ENCODE measurements around the gene IPO4. TPM values are rescaled to one million over a fixed set of nuclear protein-coding genes. Genes with fewer than 3 reads are reported as not detected.
A peak's percentile ranks its signal among the peaks of the same experiment; 100 is the strongest.

Gene IPO4, protein sequence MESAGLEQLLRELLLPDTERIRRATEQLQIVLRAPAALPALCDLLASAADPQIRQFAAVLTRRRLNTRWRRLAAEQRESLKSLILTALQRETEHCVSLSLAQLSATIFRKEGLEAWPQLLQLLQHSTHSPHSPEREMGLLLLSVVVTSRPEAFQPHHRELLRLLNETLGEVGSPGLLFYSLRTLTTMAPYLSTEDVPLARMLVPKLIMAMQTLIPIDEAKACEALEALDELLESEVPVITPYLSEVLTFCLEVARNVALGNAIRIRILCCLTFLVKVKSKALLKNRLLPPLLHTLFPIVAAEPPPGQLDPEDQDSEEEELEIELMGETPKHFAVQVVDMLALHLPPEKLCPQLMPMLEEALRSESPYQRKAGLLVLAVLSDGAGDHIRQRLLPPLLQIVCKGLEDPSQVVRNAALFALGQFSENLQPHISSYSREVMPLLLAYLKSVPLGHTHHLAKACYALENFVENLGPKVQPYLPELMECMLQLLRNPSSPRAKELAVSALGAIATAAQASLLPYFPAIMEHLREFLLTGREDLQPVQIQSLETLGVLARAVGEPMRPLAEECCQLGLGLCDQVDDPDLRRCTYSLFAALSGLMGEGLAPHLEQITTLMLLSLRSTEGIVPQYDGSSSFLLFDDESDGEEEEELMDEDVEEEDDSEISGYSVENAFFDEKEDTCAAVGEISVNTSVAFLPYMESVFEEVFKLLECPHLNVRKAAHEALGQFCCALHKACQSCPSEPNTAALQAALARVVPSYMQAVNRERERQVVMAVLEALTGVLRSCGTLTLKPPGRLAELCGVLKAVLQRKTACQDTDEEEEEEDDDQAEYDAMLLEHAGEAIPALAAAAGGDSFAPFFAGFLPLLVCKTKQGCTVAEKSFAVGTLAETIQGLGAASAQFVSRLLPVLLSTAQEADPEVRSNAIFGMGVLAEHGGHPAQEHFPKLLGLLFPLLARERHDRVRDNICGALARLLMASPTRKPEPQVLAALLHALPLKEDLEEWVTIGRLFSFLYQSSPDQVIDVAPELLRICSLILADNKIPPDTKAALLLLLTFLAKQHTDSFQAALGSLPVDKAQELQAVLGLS
- polyA plus RNA-seq (2013, experiment 1 of 2) = 69.3 TPM
- polyA plus RNA-seq (2013, experiment 2 of 2) = 71.2 TPM

DNA sequence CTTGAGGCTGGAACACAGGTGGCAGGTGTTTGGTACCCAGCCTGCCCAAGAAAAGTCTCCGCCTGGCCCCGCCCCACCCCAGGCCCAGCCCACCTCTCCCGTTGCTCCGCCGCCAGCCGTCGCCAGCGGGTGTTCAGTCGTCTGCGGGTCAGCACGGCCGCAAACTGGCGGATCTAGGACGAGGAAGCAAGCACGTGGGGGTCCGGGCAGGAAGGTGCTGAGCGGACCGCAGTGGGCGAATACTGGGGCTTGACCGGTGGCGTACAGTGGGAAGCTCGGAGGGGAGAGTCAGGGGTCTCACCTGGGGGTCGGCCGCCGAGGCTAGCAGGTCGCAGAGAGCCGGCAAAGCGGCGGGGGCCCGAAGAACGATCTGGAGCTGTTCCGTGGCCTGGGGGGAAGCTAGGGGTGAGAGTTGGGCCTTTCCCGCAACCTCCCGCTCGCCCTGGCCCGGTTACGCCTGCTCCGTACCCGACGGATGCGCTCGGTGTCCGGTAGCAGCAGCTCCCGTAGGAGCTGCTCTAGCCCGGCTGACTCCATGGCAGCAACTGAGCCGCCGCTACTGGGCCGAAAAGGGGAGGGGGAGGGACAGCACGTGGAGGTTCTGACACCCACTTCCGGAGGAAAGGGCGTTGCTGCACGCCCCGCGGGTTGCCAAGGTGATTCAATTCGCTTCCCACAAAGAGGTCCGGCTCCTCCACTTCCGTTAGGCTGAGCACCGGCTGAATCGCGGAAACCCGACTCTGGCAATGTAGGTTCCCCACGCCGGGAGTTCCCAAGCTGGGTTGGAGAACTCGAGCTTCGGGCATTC is at the start of gene IPO4:
Gene IPO4 (minus strand): TSS at position 566 of the 808 bp plus-strand sequence. CDS start 29 bp downstream, at position 537.
- H3K36me3 ChIP-seq (ENCODE audit: control insufficient read depth, insufficient read depth, low read length) = peaks cover 13% of the 10 kb centered on the region
- H3K9ac ChIP-seq (ENCODE audit: low read length) = peak within 1 kb of the TSS; percentile 95
- no peak within 1 kb of the TSS for H2BK15ac ChIP-seq (replicated peaks; ENCODE audit: low read depth)
- no peak within 1 kb of the TSS for H2AK5ac ChIP-seq (ENCODE audit: low read length)
- H3K56ac ChIP-seq (ENCODE audit: low read length) = peak within 1 kb of the TSS; percentile 99
- peak within 1 kb of the TSS; percentile 88 for H4K5ac ChIP-seq (ENCODE audit: low read length)
- no peaks in the 10 kb centered on the region for H3K27me3 ChIP-seq (ENCODE audit: insufficient read depth, low read length, poor library complexity)
- peak within 1 kb of the TSS; percentile 89 for H3K4me3 ChIP-seq (ENCODE audit: low read length)
- peaks cover 12% of the 10 kb centered on the region for H3K79me1 ChIP-seq (ENCODE audit: low read length)
- peak within 1 kb of the TSS; percentile 74 for H3K4me2 ChIP-seq (ENCODE audit: low read length)
- peak within 1 kb of the TSS; percentile 78 for H4K8ac ChIP-seq (ENCODE audit: low read depth, low read length)
- H3K79me2 ChIP-seq (ENCODE audit: control insufficient read depth, insufficient read depth, low read length) = peaks cover 11% of the 10 kb centered on the region
- H3K18ac ChIP-seq (ENCODE audit: low read length) = peak within 1 kb of the TSS; percentile 44
- WGBS (ENCODE audit: extremely low coverage, insufficient coverage, low lambda C conversion rate) = no CpG with 5 or more reads among the region's 65 CpGs
- H2BK120ac ChIP-seq (ENCODE audit: low read depth, low read length) = no peak within 1 kb of the TSS
- peaks cover 6% of the 10 kb centered on the region for H3K4me1 ChIP-seq (ENCODE audit: control insufficient read depth, low read depth, low read length)
- DNase-seq = peak; percentile 99
- no peak within 1 kb of the TSS for H3K4ac ChIP-seq (ENCODE audit: low read depth, low read length)
- H3K23ac ChIP-seq (ENCODE audit: low read length) = peak within 1 kb of the TSS; percentile 72
- H2BK5ac ChIP-seq (ENCODE audit: low read length) = no peak within 1 kb of the TSS
- peak within 1 kb of the TSS; percentile 75 for H3K27ac ChIP-seq (ENCODE audit: low read depth, low read length)

DNA sequence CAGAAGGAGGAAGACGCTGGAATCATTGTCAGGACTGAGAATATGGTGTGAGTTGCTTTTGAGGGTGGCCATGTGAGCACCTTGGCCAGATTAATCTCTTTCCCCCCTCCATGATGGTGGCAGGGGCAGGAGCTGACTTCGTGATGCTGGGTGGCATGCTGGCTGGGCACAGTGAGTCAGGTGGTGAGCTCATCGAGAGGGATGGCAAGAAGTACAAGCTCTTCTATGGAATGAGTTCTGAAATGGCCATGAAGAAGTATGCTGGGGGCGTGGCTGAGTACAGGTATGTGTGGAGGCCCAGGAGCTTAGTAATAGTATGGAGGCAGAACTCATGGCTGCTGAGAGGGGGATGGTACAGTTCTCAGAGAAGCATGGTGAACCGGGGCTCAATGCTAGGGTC is 49.5 kb upstream of the IPO4 start:
- DNase-seq = peak; percentile 7
- H3K36me3 ChIP-seq (ENCODE audit: control insufficient read depth, insufficient read depth, low read length) = peaks cover 2% of the 10 kb centered on the region
- H3K79me1 ChIP-seq (ENCODE audit: low read length) = peaks cover 7% of the 10 kb centered on the region
- no peak overlapping the region for H3K18ac ChIP-seq (ENCODE audit: low read length)
- no peak overlapping the region for H2BK120ac ChIP-seq (ENCODE audit: low read depth, low read length)
- no peak overlapping the region for H3K9ac ChIP-seq (ENCODE audit: low read length)
- H2BK5ac ChIP-seq (ENCODE audit: low read length) = no peak overlapping the region
- no peak overlapping the region for H4K5ac ChIP-seq (ENCODE audit: low read length)
- no peak overlapping the region for H3K4me3 ChIP-seq (ENCODE audit: low read length)
- no peak overlapping the region for H3K23ac ChIP-seq (ENCODE audit: low read length)
- no CpG with 5 or more reads among the region's 5 CpGs for WGBS (ENCODE audit: extremely low coverage, insufficient coverage, low lambda C conversion rate)
- no peak overlapping the region for H3K4me2 ChIP-seq (ENCODE audit: low read length)
- no peak overlapping the region for H4K8ac ChIP-seq (ENCODE audit: low read depth, low read length)
- H2AK5ac ChIP-seq (ENCODE audit: low read length) = no peak overlapping the region
- H3K4me1 ChIP-seq (ENCODE audit: control insufficient read depth, low read depth, low read length) = peaks cover 5% of the 10 kb centered on the region
- no peak overlapping the region for H3K4ac ChIP-seq (ENCODE audit: low read depth, low read length)
- no peak overlapping the region for H2BK15ac ChIP-seq (replicated peaks; ENCODE audit: low read depth)
- peaks cover 2% of the 10 kb centered on the region for H3K79me2 ChIP-seq (ENCODE audit: control insufficient read depth, insufficient read depth, low read length)
- no peak overlapping the region for H3K56ac ChIP-seq (ENCODE audit: low read length)
- H3K27me3 ChIP-seq (ENCODE audit: insufficient read depth, low read length, poor library complexity) = no peaks in the 10 kb centered on the region
- H3K27ac ChIP-seq (ENCODE audit: low read depth, low read length) = no peak overlapping the region

DNA sequence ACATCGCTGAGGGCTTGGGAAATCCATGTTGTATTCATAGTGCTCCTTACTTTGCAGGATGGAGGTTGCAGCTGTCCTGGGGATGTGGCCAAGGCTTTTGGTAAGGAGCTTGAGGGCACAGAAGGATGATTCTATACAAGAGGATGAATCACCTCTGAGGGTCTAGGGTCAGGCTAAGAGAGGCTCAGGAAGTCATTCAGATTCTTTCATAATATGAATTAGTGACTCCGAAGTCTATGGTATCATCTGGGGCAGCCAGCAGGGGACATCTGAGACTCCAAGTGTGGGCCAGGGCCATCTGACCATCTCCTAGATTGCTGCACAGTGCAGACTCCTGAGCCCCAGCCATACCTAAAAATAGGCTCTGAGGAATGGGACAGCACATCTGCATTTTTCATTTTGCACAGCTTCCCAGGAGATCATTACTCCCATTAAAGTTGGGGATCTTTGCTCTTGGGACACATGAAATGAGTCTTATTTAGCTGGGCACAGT is 48.9 kb upstream of the IPO4 start:
- H2BK5ac ChIP-seq (ENCODE audit: low read length) = no peak overlapping the region
- no CpG with 5 or more reads among the region's 2 CpGs for WGBS (ENCODE audit: extremely low coverage, insufficient coverage, low lambda C conversion rate)
- no peak overlapping the region for H3K4me3 ChIP-seq (ENCODE audit: low read length)
- DNase-seq = no peak
- no peak overlapping the region for H3K23ac ChIP-seq (ENCODE audit: low read length)
- H3K79me2 ChIP-seq (ENCODE audit: control insufficient read depth, insufficient read depth, low read length) = peaks cover 2% of the 10 kb centered on the region
- H3K27ac ChIP-seq (ENCODE audit: low read depth, low read length) = no peak overlapping the region
- H2BK15ac ChIP-seq (replicated peaks; ENCODE audit: low read depth) = no peak overlapping the region
- H4K8ac ChIP-seq (ENCODE audit: low read depth, low read length) = no peak overlapping the region
- peaks cover 2% of the 10 kb centered on the region for H3K36me3 ChIP-seq (ENCODE audit: control insufficient read depth, insufficient read depth, low read length)
- no peak overlapping the region for H2AK5ac ChIP-seq (ENCODE audit: low read length)
- H4K5ac ChIP-seq (ENCODE audit: low read length) = no peak overlapping the region
- no peaks in the 10 kb centered on the region for H3K27me3 ChIP-seq (ENCODE audit: insufficient read depth, low read length, poor library complexity)
- H3K4me1 ChIP-seq (ENCODE audit: control insufficient read depth, low read depth, low read length) = peaks cover 5% of the 10 kb centered on the region
- no peak overlapping the region for H3K4me2 ChIP-seq (ENCODE audit: low read length)
- no peak overlapping the region for H3K56ac ChIP-seq (ENCODE audit: low read length)
- no peak overlapping the region for H3K9ac ChIP-seq (ENCODE audit: low read length)
- no peak overlapping the region for H3K18ac ChIP-seq (ENCODE audit: low read length)
- H3K79me1 ChIP-seq (ENCODE audit: low read length) = peaks cover 7% of the 10 kb centered on the region
- H3K4ac ChIP-seq (ENCODE audit: low read depth, low read length) = no peak overlapping the region
- H2BK120ac ChIP-seq (ENCODE audit: low read depth, low read length) = no peak overlapping the region

DNA sequence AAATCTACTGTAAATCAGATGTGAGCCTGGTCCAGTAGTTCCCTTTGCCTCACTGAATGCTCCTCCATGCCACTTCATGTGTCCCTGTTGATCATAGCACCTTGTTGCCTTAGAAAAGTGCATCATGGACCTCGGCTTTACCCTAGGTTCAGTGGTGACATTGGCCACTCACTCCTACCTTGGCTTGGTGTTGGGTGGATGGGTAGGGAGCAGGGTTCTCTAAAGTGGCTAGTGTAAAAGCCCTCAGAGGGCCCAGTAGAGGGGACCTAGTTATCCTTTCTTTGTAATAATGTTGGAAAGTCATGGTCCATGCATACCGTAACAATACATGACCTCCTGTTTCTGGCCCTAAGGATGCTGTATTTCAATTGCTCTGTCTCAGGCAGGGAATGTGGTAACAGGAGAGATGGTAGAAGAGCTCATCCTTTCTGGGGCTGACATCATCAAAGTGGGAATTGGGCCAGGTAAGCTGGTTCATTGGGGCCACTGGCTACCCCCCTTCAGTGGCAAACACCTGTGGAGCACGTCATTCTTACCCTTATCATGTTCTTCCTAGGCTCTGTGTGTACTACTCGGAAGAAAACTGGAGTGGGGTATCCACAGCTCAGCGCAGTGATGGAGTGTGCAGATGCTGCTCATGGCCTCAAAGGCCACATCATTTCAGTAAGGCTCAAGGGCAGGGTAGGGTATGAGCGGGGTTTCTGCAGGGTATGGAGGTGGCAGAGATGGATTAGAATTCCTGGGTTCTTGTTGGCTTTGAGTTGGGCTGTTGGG is 48.3 kb upstream of the IPO4 start:
- no peak overlapping the region for H4K5ac ChIP-seq (ENCODE audit: low read length)
- H3K36me3 ChIP-seq (ENCODE audit: control insufficient read depth, insufficient read depth, low read length) = peaks cover 2% of the 10 kb centered on the region
- no peak overlapping the region for H3K9ac ChIP-seq (ENCODE audit: low read length)
- no peak overlapping the region for H2BK15ac ChIP-seq (replicated peaks; ENCODE audit: low read depth)
- WGBS (ENCODE audit: extremely low coverage, insufficient coverage, low lambda C conversion rate) = no CpG with 5 or more reads among the region's 6 CpGs
- H2AK5ac ChIP-seq (ENCODE audit: low read length) = no peak overlapping the region
- no peak overlapping the region for H3K56ac ChIP-seq (ENCODE audit: low read length)
- H4K8ac ChIP-seq (ENCODE audit: low read depth, low read length) = no peak overlapping the region
- no peak overlapping the region for H3K4me3 ChIP-seq (ENCODE audit: low read length)
- H3K79me2 ChIP-seq (ENCODE audit: control insufficient read depth, insufficient read depth, low read length) = peaks cover 2% of the 10 kb centered on the region
- no peak overlapping the region for H2BK5ac ChIP-seq (ENCODE audit: low read length)
- DNase-seq = no peak
- no peak overlapping the region for H3K18ac ChIP-seq (ENCODE audit: low read length)
- H3K4ac ChIP-seq (ENCODE audit: low read depth, low read length) = no peak overlapping the region
- H3K4me2 ChIP-seq (ENCODE audit: low read length) = no peak overlapping the region
- H3K27ac ChIP-seq (ENCODE audit: low read depth, low read length) = no peak overlapping the region
- H3K79me1 ChIP-seq (ENCODE audit: low read length) = peaks cover 7% of the 10 kb centered on the region
- H3K27me3 ChIP-seq (ENCODE audit: insufficient read depth, low read length, poor library complexity) = no peaks in the 10 kb centered on the region
- no peak overlapping the region for H3K23ac ChIP-seq (ENCODE audit: low read length)
- no peak overlapping the region for H2BK120ac ChIP-seq (ENCODE audit: low read depth, low read length)
- peaks cover 5% of the 10 kb centered on the region for H3K4me1 ChIP-seq (ENCODE audit: control insufficient read depth, low read depth, low read length)
